Measurements from ENCODE around the gene NFIB.

- no peak for TF ChIP-seq CTCF (IDR thresholded peaks at IDR 0.05; ENCODE audit: low read length)
- TF ChIP-seq EZH2phosphoT487 (IDR thresholded peaks at IDR 0.05; ENCODE audit: low read length): no peak
Measured at GRCh38 chr9:14303100-14303499, 10.8 kb downstream of the NFIB start.
